H9 (cell line): Measurements from ENCODE around the gene C11orf87. TPM values are rescaled to one million over a fixed set of nuclear protein-coding genes. Genes with fewer than 3 reads are reported as not detected.

Experiments
- DNase-seq: peaks from one replicate; pipeline ENCODE4 v3.0.0-alpha.2; 2017
- H2AFZ ChIP-seq: one replicate; pipeline ENCODE4 v1.6.1; 2013; ENCODE audit warnings: mild to moderate bottlenecking, low read length, control low read depth, moderate library complexity
- H2AK5ac ChIP-seq: 2 replicates; pipeline ENCODE4 v1.6.1; 2013; ENCODE audit warnings: low read length, control low read depth, mixed read lengths; ENCODE audit not compliant: insufficient read length
- H2BK120ac ChIP-seq: one replicate; pipeline ENCODE4 v1.6.1; 2013; ENCODE audit warnings: low read depth, mild to moderate bottlenecking, low read length, control low read depth, inconsistent platforms; ENCODE audit not compliant: poor library complexity, severe bottlenecking
- H2BK12ac ChIP-seq: 2 replicates; pipeline ENCODE4 v1.6.1; 2013; ENCODE audit warnings: low read length, control low read depth, mixed read lengths, low read depth; ENCODE audit not compliant: insufficient read length
- H2BK15ac ChIP-seq: 2 replicates; pipeline ENCODE4 v1.6.1; 2013; ENCODE audit warnings: low read depth, low read length, control low read depth
- H2BK20ac ChIP-seq: one replicate; pipeline ENCODE4 v1.6.1; 2013; ENCODE audit warnings: low read depth, mild to moderate bottlenecking, low read length, control low read depth, inconsistent platforms; ENCODE audit not compliant: poor library complexity, severe bottlenecking
- H2BK5ac ChIP-seq: 2 replicates; pipeline ENCODE4 v1.6.1; 2013; ENCODE audit warnings: low read length, control low read depth, mixed read lengths; ENCODE audit not compliant: insufficient read length
- H3K14ac ChIP-seq: 2 replicates; pipeline ENCODE4 v1.6.1; 2013; ENCODE audit warnings: low read length, control low read depth; ENCODE audit not compliant: insufficient read depth
- H3K18ac ChIP-seq: 2 replicates; pipeline ENCODE4 v1.6.1; 2013; ENCODE audit warnings: low read depth, mild to moderate bottlenecking, mixed read lengths, low read length, control low read depth; ENCODE audit not compliant: insufficient read length
- H3K23ac ChIP-seq: 2 replicates; pipeline ENCODE4 v1.6.1; 2013; ENCODE audit warnings: low read length, control low read depth, mixed read lengths, low read depth; ENCODE audit not compliant: insufficient read length
- H3K23me2 ChIP-seq: 2 replicates; pipeline ENCODE4 v1.6.1; 2013; ENCODE audit warnings: low read depth, mild to moderate bottlenecking, mixed read lengths, low read length, control low read depth; ENCODE audit not compliant: insufficient read length, poor library complexity, severe bottlenecking
- H3K27ac ChIP-seq: 2 replicates; pipeline ENCODE4 v1.5.1; 2013; ENCODE audit warnings: low read length, control low read depth, mixed read lengths, low read depth; ENCODE audit not compliant: insufficient read length
- H3K27me3 ChIP-seq: 2 replicates; pipeline ENCODE4 v1.6.1; 2013; ENCODE audit warnings: low read length, control low read depth, inconsistent platforms; ENCODE audit not compliant: insufficient read depth
- H3K4ac ChIP-seq: 2 replicates; pipeline ENCODE4 v1.6.1; 2013; ENCODE audit warnings: low read depth, mild to moderate bottlenecking, control low read depth, inconsistent platforms, low read length, moderate library complexity
- H3K4me1 ChIP-seq: 2 replicates; pipeline ENCODE4 v1.6.1; 2013; ENCODE audit warnings: low read length, control low read depth, inconsistent platforms; ENCODE audit not compliant: insufficient read depth
- H3K4me2 ChIP-seq: 2 replicates; pipeline ENCODE4 v1.6.1; 2013; ENCODE audit warnings: low read length, control low read depth, mixed read lengths; ENCODE audit not compliant: insufficient read length, insufficient read depth
- H3K56ac ChIP-seq: 2 replicates; pipeline ENCODE4 v1.6.1; 2013; ENCODE audit warnings: low read depth, mild to moderate bottlenecking, mixed read lengths, low read length, control low read depth; ENCODE audit not compliant: insufficient read length
- H3K79me1 ChIP-seq: 2 replicates; pipeline ENCODE4 v1.6.1; 2013; ENCODE audit warnings: low read depth, mild to moderate bottlenecking, moderate library complexity, low read length, control low read depth, inconsistent platforms; ENCODE audit not compliant: insufficient read depth, poor library complexity, severe bottlenecking
- H3K79me2 ChIP-seq: 2 replicates; pipeline ENCODE4 v1.6.1; 2013; ENCODE audit warnings: low read length, control low read depth, inconsistent platforms; ENCODE audit not compliant: insufficient read depth
- H3K9ac ChIP-seq: 2 replicates; pipeline ENCODE4 v1.6.1; 2013; ENCODE audit warnings: low read length, control low read depth, mixed read lengths; ENCODE audit not compliant: insufficient read length; ENCODE audit errors: extremely low read depth
- H3K9me3 ChIP-seq: one replicate; pipeline ENCODE4 v1.6.1; 2013; ENCODE audit warnings: low read depth, low read length, inconsistent platforms; ENCODE audit not compliant: control insufficient read depth
- H3T11ph ChIP-seq: one replicate; pipeline ENCODE4 v1.6.1; 2013; ENCODE audit warnings: mild to moderate bottlenecking, low read length, control low read depth, inconsistent platforms
- H4K20me1 ChIP-seq: one replicate; pipeline ENCODE4 v1.6.1; 2013; ENCODE audit not compliant: control insufficient read depth, insufficient read length, insufficient read depth
- H4K5ac ChIP-seq: 2 replicates; pipeline ENCODE4 v1.6.1; 2013; ENCODE audit warnings: low read depth, mild to moderate bottlenecking, mixed read lengths, low read length, control low read depth; ENCODE audit not compliant: insufficient read length
- H4K8ac ChIP-seq: replicated peaks from 2 replicates; pipeline ENCODE4 v1.6.1; 2013; ENCODE audit warnings: low read length, control low read depth, mixed read lengths, low read depth; ENCODE audit not compliant: insufficient read length
- H4K91ac ChIP-seq: 2 replicates; pipeline ENCODE4 v1.6.1; 2013; ENCODE audit warnings: low read depth, mild to moderate bottlenecking, moderate library complexity, mixed read lengths, low read length, control low read depth; ENCODE audit not compliant: insufficient read length
- H3K27ac Mint-ChIP-seq, 3 experiments: 2 replicates in 2 of 3; 3 replicates in 1 of 3; pipeline ENCODE4 v1.8.0; 2020 to 2021; ENCODE audit warnings: mixed read lengths in 3 of 3, mild to moderate bottlenecking in 1 of 3, moderate library complexity in 1 of 3
- H3K27me3 Mint-ChIP-seq: 2 replicates; pipeline ENCODE4 v1.8.0; 2021; ENCODE audit warnings: low read depth, mild to moderate bottlenecking, moderate library complexity, mixed read lengths
- H3K36me3 Mint-ChIP-seq, 3 experiments: 2 replicates in 2 of 3; 3 replicates in 1 of 3; pipeline ENCODE4 v1.8.0; 2020 to 2021; ENCODE audit warnings: low read depth in 3 of 3, mixed read lengths in 3 of 3; ENCODE audit not compliant: insufficient read depth in 1 of 3
- H3K4me1 Mint-ChIP-seq, 2 experiments: 2 replicates each; pipeline ENCODE4 v1.8.0; 2020; ENCODE audit warnings: mixed read lengths in 2 of 2
- H3K4me3 Mint-ChIP-seq, 2 experiments: 2 replicates in 1 of 2; 3 replicates in 1 of 2; pipeline ENCODE4 v1.8.0; 2020 to 2021; ENCODE audit warnings: mild to moderate bottlenecking in 2 of 2, mixed read lengths in 2 of 2, moderate library complexity in 1 of 2
- H3K9me3 Mint-ChIP-seq, 2 experiments: 2 replicates in 1 of 2; 3 replicates in 1 of 2; pipeline ENCODE4 v1.8.0; 2020; ENCODE audit warnings: mild to moderate bottlenecking in 2 of 2, mixed read lengths in 2 of 2, moderate library complexity in 1 of 2
- WGBS: extraction: QIAGEN DNeasy Blood & Tissue Kit; methylation state at CpG from one replicate; pipeline ENCODE4 v1.1.7; 2013; ENCODE audit warnings: missing lambda C conversion rate, low lambda C conversion rate, mixed read lengths; ENCODE audit not compliant: insufficient read length; ENCODE audit errors: extremely low coverage; 5-methylcytosine and 5-hydroxymethylcytosine counted together
- total RNA-seq: library from RNA; stranded (reverse); gene quantifications from 2 replicates; pipeline ENCODE4 v1.2.1, GENCODE V29; 2021
- TF ChIP-seq, protein P1 (sequence below): fragments of 200-600 bp; sonication (generic); conservative IDR thresholded peaks from 3 replicates; pipeline ENCODE4 v1.8.0; 2021; ENCODE audit warnings: antibody characterized with exemption, mild to moderate bottlenecking

Gene C11orf87
- total RNA-seq, 1 experiment from 2014 or later = 0.11 TPM

DNA sequence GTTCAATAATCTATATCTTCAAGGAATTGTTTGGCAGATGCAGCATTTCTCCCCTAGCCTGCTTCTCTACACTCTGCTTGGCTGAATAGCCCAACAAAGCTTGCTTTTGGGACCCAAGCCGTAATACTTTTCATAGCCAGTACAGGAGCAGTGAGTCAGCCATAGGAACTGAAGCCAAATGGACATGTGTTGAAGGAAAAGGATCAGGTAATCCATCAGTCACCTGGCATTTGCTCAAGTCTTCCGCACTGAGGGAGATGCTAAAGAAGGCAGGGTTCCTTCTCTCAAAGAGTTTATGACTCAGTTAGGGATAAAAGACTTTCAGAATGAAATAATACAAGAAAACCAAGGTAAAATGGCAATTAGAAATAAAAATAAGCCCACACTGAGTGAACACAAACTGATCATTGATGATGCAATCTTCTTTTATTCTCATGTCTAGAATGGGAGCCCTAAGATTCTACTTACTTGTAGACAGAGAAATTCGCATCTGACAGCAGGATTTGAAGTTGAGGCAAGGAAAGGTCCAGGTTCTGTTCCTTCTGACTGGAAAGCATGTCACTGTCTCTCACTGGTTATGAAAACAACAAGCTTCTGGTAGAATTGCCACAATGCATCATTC lies 13.2 kb downstream of the C11orf87 start:
- no CpG with 5 or more reads among the region's 3 CpGs for WGBS
- DNase-seq = no peak
- no peak overlapping the region for H2BK5ac ChIP-seq

More for the DNA sequence above, 13.2 kb downstream of the C11orf87 start:
- Mint-ChIP-seq H3K27me3 (peaks cover 13% of the 10 kb centered on the region), H3K9me3 (no peaks in the 10 kb centered on the region), H3K4me3 (no peak overlapping the region), H3K36me3 (no peaks in the 10 kb centered on the region), H3K27ac (peak overlapping the region in 1 of 3 experiments; percentile 71; a peak in 1 of 7 replicates), H3K4me1 (peaks cover 7 to 11% of the 10 kb centered on the region in 2 experiments)
- no peak overlapping the region for H2BK15ac ChIP-seq
- no peak overlapping the region for H3K27ac ChIP-seq
- no peak overlapping the region for H4K91ac ChIP-seq
- H3K18ac ChIP-seq = no peak overlapping the region
- no peak overlapping the region for H3K9ac ChIP-seq
- H3K23me2 ChIP-seq = no peaks in the 10 kb centered on the region
- H3K14ac ChIP-seq = no peak overlapping the region
- no peak overlapping the region for H3K23ac ChIP-seq
- no peak overlapping the region for H4K5ac ChIP-seq
- H3T11ph ChIP-seq = no peak overlapping the region
- H2BK20ac ChIP-seq = no peak overlapping the region
- H2BK12ac ChIP-seq = no peak overlapping the region
- no peak overlapping the region for H3K4me2 ChIP-seq
- H3K79me2 ChIP-seq = no peaks in the 10 kb centered on the region
- TF ChIP-seq, protein P1, sequence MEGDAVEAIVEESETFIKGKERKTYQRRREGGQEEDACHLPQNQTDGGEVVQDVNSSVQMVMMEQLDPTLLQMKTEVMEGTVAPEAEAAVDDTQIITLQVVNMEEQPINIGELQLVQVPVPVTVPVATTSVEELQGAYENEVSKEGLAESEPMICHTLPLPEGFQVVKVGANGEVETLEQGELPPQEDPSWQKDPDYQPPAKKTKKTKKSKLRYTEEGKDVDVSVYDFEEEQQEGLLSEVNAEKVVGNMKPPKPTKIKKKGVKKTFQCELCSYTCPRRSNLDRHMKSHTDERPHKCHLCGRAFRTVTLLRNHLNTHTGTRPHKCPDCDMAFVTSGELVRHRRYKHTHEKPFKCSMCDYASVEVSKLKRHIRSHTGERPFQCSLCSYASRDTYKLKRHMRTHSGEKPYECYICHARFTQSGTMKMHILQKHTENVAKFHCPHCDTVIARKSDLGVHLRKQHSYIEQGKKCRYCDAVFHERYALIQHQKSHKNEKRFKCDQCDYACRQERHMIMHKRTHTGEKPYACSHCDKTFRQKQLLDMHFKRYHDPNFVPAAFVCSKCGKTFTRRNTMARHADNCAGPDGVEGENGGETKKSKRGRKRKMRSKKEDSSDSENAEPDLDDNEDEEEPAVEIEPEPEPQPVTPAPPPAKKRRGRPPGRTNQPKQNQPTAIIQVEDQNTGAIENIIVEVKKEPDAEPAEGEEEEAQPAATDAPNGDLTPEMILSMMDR = no peak
- H3K56ac ChIP-seq = no peak overlapping the region
- H3K4ac ChIP-seq = no peak overlapping the region
- no peaks in the 10 kb centered on the region for H4K20me1 ChIP-seq
- H3K27me3 ChIP-seq = peaks cover 2% of the 10 kb centered on the region; the same call in 1 of the 2 replicates
- H2AFZ ChIP-seq = no peak overlapping the region
- no peak overlapping the region for H2AK5ac ChIP-seq
- no peak overlapping the region for H4K8ac ChIP-seq
- no peaks in the 10 kb centered on the region for H3K9me3 ChIP-seq
- H3K4me1 ChIP-seq = no peaks in the 10 kb centered on the region; the same call in 1 of the 2 replicates
- H3K79me1 ChIP-seq = no peaks in the 10 kb centered on the region
- H2BK120ac ChIP-seq = no peak overlapping the region
